NCI-H2029 treated with DMSO at 0.1 percent for 48 hours (cell line): Measurements from ENCODE around the gene C2CD4D.

ENCODE experiments used
- DNase-seq: peaks from one replicate; lab custom pipeline; 2025; lab: John Stamatoyannopoulos, UW

C2CD4D gene

DNA sequence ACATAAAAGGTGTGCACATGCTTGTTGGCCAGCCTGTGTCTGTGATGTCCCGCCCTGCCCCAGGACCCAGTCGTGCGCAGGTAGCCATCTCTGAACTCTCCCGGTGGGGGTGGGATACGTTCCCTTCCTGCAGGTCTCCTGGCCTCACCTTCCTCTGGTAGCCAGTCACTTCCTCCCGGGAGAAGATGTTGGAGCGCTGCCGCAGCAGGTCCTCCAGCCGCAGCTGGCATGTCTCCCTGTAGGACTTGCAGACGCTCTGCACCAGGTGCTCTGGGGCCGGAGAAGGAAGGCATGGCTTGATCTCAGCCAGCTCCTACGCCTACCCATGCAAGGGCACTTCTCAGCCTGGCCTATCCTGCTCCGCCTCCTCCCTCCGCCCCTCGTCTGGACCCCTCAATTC is 25.2 kb downstream of the C2CD4D start:
- DNase-seq = no peak

DNA sequence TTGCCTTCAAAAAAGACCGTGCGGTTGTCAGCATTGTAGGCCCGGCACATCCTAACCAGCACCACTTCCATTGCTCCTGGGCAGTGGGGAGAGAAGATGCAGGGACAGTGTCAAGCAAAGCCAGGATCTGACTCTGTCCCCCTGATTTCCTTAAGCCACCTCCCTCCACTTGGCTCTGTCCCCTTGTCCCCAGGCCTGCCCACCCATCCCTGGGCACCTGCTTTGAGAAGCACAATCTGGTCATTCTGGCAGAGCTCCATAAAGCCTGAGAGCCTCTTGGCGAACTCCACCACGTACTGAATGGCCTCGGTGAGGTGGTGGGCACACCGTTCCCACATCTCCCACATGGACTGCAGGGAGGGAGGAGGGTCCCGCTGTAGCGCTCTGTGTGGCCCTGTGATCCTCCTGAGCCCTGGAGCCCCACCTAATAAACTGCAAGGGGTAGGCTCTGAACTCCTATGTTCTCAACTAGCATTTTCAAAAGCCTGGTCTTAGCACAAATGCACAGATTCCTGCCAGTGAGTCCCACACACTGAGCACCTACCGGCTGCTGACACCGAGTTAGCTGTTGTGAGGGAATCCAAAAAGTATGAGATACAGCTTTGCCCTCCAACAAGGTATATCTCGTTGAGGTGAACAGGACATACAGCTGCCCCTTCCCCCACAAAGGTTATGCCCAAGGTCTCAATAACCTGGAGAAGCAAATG is 26.2 kb downstream of the C2CD4D start:
- no peak for DNase-seq

DNA sequence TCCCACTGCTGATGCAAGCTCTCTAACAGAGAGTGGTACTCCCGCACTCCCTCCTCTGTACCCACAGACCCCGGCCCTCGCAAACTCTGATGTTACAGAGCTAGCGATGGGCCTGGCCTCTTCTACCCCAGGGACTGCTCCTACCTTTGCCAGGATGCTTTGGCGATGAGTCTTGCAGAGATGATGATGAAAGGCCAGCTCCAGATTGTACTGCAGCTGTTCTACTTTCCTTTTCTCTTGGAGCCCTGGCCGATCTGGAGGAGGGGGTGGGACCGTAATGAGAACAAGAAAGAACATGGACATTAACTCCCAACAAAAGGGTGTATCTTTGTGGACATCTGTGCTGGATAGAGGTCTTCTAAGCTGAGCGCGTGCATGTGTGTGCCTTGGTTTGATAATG is 28.4 kb downstream of the C2CD4D start:
- no peak for DNase-seq

DNA sequence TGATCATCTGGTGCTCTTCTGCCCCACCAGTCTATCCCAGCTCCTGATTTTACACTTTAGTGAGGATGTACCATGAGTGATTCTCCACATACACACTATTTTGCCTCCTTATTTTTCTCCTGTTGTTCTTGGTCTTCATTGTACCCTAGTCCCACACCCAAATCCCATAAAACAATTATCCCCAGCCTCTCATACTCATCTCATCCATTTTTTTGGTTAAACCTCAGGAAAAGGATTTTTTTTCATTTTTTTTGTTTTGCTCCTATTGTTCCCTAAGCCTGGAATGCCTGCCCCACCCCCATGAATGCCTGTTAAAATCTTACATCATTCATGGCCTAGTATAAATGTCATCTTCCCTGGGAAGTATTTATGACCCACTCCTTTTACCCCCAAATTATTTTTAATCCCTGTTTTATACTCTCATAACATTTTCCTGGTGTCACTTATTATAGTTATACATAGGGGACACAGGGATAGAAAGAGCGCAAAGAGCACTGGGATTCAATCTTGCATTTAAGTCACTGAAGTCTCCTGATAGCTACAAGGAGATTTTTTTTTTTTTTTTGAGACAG is 29.5 kb downstream of the C2CD4D start:
- DNase-seq = no peak

DNA sequence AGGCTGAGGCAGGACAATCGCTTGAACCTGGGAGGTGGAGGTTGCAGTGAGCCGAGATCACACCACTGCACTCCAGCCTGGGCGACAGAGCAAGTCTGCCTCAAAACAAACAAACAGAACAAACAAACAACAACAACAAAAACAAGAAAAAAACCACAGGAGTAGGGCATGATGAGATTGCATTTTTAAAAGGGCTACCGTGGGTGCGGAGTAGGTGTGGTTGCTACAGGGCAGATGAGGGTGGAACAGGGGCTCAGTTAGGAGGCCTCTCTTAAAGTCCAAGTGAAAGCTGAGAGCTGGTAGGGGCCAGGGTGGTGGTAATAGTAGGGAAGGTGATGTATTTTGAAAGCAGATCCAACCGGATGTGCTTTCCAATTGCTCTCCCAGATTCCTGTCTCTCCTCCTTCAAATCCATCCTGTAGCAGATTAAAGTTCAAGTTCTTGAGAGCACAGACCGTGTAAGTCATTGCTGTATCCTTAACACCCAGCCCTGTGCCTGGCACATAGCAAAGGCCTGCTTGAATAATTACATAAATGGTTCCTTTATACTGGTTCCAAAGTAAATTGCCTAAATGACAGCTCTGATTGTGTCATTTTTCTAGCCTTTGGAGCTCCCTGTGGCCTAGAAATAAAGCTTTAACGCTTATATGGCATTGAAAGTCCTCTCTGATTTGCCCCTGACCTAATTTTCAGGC is 30.2 kb downstream of the C2CD4D start:
- no peak for DNase-seq

DNA sequence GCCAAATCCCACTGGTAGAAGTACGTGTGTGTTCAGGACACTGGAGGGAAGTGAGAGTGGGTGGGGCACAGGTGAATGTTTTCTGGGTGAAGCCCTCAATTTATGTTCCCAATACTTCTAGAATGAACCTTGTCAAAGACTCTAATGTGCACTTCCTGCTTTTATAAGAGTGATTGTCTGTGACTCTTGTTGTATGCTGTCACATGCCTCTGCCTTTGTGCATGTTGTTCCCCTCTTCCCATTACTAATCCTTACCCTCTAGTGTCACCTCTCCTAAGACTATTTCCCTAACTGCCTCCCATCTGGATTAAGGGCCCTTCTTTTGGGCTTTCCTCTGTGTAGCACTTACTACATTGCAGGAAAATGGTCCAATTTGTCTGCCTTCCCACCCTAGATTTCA is 31.9 kb downstream of the C2CD4D start:
- no peak for DNase-seq

DNA sequence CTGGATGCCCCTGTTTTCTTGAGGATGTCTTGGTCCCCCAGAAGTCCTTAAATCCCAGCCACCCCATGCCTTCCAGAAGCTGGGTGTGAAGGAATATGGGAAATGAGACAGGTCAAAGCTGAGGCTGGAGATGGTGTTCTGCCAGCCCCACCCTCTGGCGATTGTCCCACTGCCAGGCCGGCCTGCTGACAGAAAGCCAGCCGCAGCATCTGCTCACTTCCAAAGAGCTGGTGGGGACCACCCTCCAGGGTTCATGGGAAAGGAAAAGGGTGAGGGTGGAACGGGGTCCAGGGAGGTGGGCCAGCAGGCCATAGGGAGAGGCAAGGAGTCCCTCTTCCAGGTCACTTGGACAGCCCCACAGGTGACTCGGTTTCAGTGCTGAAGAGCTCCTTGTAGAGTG is 32.5 kb downstream of the C2CD4D start:
- no peak for DNase-seq

DNA sequence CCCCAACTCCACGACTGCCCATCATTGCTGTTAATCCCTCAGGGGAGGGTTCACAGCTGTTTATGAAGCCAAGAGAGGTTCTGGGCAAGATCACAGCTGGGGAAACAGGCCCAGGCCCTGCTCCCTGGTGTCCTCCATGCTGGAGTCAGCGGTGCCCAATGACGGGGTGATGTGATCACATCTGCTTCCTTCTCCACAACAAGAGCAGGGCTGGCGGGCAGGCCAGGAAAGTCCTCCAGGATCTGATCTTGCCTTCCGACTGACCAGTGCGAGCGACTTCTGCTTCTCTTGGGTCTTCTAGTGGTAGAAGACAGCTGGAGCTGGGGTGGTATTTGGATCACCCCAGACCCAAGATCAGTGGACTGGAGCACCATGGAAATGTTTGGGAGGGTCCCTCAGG is 33.5 kb downstream of the C2CD4D start:
- no peak for DNase-seq

DNA sequence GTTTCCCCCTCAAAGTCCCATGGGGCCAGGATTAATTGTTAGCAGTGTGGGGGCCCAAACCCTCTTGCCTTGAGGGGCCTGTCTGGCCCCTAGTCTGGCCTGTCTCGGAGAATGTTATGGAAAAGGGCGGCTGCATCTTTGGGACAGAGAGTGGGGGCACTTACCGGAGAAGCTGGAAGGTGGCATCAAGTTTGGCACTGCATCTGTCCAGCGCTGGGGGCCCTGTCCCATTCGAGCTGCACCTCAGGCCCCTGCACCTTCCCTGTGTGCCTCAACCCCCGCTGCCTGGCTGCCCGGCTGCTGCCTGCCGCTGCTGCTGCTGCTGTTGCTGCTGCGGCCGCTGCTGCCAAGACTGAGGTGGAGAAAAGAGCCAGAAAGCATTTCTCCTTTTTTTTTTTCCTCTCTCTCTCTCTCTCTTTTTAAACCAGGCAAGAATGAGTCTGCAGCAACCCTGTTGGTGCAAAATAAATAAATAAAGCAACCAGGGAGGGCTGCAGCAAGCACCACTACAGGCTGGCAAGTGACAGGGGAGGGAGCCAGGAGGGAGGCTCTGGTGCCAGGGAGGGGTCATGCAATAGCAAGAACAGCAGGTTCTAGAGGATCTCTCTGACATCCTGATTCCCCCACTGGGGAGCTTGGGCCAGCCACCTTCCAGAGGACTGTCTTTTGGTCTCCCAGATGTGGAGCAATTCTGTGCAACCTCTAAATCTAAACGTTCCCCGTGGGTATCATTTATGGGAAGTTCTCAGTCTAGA is 34.4 kb downstream of the C2CD4D start, which contains the start of gene LINGO4:
TSS of gene LINGO4 (minus strand) at position 354 of the 755 bp plus-strand sequence. CDS start 2,715 bp downstream, outside the sequence.
- no peak for DNase-seq

DNA sequence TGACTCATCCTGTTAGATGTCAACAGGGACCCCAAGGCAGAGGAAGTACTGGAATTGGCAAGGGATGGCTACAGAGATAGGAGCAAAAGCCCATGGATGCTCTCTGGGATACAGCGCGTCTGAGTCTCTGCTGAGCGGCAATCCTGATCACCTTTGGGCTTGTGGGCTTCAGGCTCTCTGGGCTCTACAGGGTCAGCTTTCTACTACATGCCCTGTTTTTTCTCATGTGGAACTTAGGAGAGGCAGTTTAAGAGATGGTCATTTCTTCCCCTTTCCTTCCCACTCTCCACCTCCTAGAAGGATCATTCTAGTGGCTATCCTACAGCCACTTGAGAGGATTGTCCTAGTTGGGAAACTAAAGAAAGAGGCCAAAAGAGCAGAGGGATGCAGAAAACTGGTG is 35.7 kb downstream of the C2CD4D start:
- no peak for DNase-seq

DNA sequence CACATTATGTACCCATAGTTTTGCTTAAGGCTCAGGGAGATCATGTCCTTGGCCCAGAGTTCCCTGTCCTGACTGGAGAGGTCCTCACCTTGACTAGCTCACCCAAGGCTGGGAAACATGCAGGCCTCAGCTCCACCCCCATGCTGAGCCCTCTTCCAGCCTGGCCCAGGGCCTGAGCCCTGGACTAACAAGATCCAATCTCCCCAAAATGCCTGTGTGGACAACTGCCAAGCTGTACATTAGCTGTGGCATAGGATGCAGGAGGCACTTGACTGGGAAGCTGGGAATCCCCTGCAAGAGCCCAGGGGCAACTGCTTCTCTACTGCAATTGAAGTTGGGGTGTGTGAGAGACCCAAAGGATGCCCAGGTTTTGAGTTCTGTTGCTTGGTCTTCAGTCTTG is 36.5 kb downstream of the C2CD4D start:
- DNase-seq = no peak

DNA sequence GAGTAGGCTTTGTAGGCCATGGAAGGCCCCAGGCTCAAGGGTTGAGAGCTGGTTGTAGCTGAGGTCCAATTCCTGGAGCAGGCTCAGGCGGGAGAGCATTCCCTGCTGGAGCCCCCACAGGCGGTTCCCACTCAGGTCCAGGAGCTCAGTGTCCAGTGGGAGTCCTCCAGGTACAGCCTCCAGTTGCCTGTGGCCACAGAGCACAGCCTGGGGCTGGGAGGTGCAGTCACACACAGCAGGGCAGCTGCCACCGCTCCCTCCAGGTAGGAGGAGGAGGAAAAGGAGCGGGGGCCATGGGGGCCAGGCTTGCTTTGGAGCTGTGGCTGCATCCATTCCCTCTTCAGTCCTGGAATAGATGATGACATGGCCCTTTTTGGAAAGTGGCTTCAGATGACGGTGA is 37.2 kb downstream of the C2CD4D start:
- no peak for DNase-seq

DNA sequence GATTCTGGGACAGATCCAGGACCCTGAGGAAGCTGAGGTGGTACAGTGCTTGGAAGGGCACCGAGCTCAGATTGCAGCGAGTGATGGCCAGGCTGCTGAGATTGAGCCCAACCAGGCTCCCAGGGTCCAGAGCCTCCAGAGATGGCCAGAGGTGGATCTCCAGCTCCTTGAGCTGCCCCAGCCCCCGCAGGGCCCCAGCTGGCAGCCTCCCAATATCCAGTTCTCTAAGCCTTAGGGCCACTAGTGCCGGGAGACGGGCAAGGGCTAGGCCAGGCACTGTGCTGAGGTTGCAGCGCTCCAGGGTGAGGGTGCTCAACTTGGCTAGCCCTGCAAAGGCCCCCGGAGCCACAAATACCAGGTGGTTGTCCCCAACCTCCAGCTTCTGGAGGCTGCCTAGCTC is 37.8 kb downstream of the C2CD4D start:
- DNase-seq = no peak

DNA sequence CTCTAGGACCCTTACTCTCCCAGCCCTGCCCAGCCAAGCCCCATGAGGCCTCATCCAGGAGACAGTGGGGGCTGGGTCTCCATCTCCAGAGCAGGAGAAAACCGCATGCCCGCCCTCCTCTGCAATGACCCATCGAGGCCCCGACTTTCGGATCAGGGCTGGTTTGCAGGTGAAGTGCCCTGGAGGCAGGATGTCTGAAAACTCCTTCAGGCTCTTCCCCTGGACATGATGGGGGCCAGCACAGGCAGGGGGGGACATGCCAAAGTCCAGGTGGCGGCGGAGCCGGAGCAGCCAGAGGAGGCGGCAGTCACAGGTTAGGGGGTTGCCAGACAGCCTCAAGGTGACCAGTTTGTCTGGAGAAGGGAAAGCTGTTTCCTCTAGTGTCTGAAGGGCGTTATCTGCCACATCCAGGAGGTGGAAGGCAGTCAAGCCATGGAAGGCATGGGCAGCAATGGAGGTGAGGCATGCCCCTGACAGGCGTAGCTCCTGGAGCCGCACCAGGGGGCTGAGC is 38.3 kb downstream of the C2CD4D start:
- DNase-seq = no peak

DNA sequence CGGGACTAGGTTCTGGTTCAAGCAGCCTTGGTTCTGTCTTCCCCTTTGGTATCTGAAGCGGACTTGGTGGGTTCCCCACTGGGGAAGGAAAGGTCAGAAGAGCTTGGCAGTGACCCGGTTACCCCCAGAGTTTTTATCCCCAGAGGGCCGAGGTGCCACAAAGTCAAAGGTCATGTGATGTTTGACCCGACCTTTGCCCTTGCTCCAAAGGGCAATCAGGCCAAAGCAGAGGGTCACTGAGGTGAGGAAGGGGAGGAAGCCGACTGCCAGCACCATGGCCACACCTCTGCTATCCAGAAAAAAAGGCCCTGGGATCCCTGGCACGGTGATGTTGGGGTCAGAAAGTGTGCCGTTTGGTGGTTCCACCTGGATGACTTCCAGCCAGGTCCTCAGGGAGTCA is 38.8 kb downstream of the C2CD4D start:
- no peak for DNase-seq

DNA sequence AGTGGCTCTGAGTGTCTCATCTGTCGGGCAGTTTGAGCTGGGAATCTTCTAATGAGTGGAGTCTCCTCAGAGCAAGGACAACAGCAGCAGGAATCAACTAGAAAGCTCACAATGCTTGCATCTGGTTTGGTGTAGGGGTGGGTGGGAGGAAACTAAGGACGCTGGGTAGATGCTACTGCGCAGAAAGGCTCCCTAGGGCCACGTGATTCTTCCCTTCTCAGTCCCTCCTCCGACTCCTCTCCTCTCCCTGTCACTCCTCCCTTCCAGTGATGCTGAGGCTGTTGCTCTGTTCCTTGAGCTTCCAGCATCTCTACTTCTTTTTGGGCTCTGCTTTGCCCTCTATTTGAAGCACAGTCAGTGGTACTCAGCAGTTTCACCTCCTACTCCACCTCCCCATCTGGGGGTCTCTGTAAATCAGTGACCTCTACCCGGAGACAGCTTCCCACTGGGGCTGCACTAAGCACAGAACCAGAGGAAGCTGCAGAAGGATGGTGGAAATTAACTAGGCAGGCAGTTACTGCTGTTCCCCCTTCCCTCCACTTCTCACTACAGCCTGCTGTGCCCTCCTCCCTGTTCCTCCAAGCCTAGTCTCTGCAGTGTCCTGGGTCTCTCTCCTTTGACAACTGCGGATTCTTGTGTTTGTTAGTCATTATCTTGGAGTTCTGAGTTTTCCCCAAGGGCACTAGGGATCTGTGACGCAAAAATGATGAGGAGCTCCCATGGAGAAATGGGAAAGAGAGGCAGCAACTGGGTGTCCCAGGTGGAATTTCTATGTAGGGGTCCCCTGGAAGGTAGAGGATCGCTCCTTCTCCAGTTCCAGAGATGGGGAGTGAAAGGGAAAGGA is 40.2 kb downstream of the C2CD4D start:
- no peak for DNase-seq

DNA sequence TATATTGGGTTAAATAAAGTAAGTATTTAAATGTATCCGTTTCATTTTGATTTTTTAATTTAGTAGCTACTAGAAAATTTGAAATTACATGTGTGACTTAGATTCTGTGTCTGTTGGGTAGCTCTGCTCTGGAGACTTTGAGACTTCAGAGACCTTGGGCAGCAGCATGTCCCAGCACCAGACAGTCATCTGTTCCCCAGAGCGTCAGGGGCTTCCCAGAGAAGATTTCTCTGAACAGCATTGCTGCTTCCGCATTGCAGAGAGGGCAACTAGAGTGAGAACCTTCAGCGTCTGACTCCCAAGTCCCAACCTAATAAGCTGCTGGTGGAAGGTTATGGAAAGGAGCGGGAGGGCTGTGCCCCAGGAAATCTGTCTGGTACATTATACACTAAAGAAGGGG is 41.0 kb downstream of the C2CD4D start:
- no peak for DNase-seq

DNA sequence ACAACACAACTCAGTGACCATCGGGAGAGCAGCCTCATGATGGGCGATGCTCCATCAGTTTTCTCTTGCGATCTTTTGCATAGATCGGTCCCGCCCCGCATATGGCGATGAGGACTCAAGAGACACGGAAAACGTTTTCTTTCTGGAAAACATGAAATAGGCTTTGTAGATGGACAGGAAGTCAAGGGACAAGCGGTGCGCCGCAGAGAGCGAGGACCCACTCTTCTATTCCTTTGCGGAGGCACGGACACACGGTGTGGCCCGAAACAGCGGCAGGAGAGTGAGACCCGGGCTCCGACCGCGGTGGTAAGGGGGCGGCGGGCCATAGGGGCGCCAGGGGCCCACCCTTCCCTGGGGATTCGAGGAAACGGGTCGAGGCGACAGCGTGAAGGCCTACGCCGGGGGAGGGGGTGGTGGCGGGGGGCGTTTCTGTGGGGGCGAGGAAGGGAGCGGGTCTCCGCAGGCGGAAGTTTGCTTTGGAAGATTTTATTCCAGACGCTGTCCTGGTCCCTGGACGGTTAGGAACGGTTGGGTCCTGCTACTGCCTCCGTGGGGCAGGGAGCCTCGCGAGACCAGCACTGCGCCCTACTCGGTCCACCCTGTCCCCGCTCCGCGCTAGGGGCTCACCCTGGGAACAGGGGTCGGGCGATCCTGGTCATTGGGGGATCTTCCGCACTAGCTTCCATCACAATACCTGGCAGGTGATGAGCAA is 48.5 kb downstream of the C2CD4D start:
- no peak for DNase-seq

DNA sequence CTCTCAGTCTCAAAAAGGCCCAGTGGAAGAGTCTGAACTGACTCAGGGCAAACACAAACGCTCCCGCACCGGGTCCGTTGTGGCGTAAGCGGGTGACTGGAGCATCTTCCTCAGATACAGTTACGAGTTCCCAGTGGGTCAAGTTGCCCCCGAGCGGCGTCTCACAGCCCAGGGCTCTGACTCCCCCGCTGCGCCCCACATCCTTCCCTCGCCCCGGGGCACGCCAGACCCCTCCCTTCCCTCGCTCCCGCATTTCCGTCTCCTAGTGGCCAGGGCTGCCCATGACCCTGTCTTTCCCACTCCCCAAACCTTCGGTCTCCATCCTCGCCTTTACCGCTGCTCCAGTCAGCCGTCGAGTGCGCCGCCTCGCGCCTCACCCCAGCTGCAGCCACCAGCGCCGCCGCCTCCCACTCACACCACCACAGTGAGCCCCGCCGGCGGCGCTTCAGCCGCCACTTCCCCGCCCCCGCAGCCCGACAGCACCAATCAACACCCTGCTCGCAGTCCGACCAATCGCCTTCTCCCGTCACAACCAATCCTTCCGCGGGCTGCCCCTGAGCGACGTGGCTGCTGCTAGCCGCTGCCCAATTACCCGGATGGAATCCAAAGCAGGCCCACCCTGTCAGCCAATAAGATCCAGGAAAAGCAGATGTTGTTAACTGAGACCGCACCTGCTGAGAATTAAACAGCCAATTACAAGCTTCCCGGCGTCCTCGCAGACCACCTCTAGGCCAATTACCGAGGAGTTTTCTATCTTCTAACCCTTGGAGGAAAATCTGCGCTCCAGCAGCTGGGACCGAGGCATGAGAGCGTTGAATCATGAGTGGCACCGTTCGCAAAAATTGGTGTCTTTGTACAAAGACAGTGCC is 49.3 kb downstream of the C2CD4D start, which contains the start of gene TDRKH:
TSS of gene TDRKH (minus strand) at position 430 of the 869 bp plus-strand sequence. CDS start 7,478 bp downstream, outside the sequence.
- peak; percentile 99 for DNase-seq
